Skeletal muscle tissue (tissue), 4 donors: ENCODE results near the gene ZFAND2B. TPM values are rescaled to one million over a fixed set of nuclear protein-coding genes. Genes with fewer than 3 reads are reported as not detected.
A peak's percentile ranks its signal among the peaks of the same experiment; 100 is the strongest.

ENCODE experiments used
- H3K27ac ChIP-seq: one replicate; pipeline ENCODE4 v1.7.0; 2013; ENCODE audit warnings: mild to moderate bottlenecking, low read depth, low read length, inconsistent platforms
- H3K27me3 ChIP-seq, 3 donors: one replicate each; pipeline ENCODE4 v1.7.0; 2013; ENCODE audit warnings: low read length in 3 of 3; ENCODE audit not compliant: control insufficient read depth in 3 of 3, insufficient read depth in 3 of 3
- H3K36me3 ChIP-seq, 3 donors: one replicate each; pipeline ENCODE4 v1.7.0; 2013; ENCODE audit warnings: low read length in 3 of 3; ENCODE audit not compliant: control insufficient read depth in 3 of 3, insufficient read depth in 3 of 3
- H3K4me1 ChIP-seq, 3 donors: one replicate each; pipeline ENCODE4 v1.7.0; 2013; ENCODE audit warnings: low read length in 3 of 3, mild to moderate bottlenecking in 3 of 3; ENCODE audit not compliant: control insufficient read depth in 3 of 3, insufficient read depth in 3 of 3
- H3K4me3 ChIP-seq, 3 donors: one replicate each; pipeline ENCODE4 v1.7.0; 2013; ENCODE audit warnings: low read length in 3 of 3
- H3K9ac ChIP-seq, 3 donors: one replicate each; pipeline ENCODE4 v1.7.0; 2013; ENCODE audit warnings: low read length in 3 of 3, mild to moderate bottlenecking in 3 of 3, moderate library complexity in 2 of 3, low read depth in 1 of 3
- H3K9me3 ChIP-seq, 3 donors: one replicate each; pipeline ENCODE4 v1.7.0; 2013; ENCODE audit warnings: low read length in 3 of 3; ENCODE audit not compliant: control insufficient read depth in 3 of 3
- total RNA-seq: library from RNA; depleted of rRNA; stranded (reverse); fragments of >200 nt; gene quantifications from one replicate; pipeline ENCODE4 v1.2.3, GENCODE V29; 2014
- donor health status: Osteomylitis.

ZFAND2B gene
- total RNA-seq, 1 donor from 2014 or later = 11.5 TPM

DNA sequence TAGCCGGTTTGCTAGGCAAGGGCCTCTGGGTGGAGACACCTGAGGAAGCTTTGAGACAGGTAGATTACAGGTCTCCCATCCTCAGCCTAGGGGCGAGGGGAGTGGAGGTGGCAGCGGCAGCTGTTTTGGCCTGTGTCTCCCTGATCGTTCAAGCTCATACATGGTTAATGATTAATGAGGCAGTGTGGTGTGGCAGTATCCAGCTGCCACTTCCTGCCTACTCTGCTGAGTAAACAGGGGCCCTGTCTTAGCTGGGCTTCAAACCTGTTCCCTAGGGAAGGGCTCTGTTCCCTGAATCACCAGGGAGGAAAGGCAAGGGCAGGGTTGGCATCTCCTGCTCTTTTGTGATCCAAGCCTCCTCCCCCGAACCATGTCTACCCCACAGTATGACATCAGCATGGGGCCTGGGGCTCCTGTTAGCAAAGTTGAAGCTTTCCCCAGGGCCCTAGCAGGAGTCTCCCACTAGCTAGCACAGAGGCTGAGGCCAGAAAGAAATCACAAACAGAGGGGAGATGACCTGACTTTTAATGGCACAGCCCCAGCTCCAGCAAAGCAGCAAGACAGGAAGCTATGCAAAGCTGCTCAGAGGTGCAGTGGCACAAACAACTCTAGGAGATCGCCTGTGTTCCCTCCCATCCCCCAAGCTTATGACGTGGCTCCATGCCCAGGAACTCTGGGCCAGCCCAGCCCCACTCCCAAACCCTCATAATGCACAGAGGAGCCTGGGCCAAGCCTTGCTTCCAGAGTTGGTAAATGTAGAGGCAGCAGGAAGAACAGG lies 42.8 kb downstream of the ZFAND2B start:
- H3K27me3 ChIP-seq = peaks cover 0 to 2% (median 0%) of the 10 kb centered on the region in 3 donors
- peak overlapping the region; percentile 44 to 96 (median 63) for H3K9ac ChIP-seq
- H3K36me3 ChIP-seq = peaks cover 40 to 48% (median 46%) of the 10 kb centered on the region in 3 donors
- peaks cover 77 to 99% (median 81%) of the 10 kb centered on the region in 3 donors for H3K4me1 ChIP-seq
- H3K4me3 ChIP-seq = peak overlapping the region; percentile 17 to 92 (median 91)
- H3K9me3 ChIP-seq = no peaks in the 10 kb centered on the region
- H3K27ac ChIP-seq = peak overlapping the region; percentile 71

DNA sequence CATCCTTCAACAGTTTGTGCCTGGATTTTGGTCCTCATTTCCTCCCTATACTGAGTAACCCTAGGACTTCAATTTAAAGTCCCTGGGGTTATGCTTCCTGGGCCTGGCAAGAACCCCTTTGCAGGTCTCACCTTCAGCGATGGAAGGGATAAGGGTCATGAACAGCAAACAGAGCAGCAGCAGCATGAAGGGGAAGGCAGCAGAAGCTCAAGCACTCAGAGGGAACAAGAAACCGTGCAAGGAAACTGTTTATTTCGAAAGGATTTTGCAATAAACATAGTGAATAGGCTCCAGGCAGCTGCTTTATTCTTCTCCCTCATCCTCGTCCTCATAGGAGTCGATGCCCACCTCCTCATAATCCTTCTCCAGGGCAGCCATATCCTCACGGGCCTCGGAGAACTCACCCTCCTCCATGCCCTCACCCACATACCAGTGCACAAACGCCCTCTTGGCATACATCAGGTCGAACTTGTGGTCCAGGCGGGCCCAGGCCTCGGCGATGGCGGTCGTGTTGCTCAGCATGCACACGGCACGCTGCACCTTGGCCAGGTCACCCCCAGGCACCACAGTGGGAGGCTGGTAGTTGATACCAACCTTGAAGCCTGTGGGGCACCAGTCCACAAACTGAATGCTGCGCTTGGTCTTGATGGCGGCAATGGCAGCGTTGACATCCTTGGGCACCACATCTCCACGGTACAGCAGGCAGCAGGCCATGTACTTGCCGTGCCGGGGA lies 43.6 kb downstream of the ZFAND2B start:
- Histone ChIP-seq H3K4me1 (peaks cover 74 to 97% (median 78%) of the 10 kb centered on the region in 3 donors), H3K27ac (peak overlapping the region; percentile 71)

DNA sequence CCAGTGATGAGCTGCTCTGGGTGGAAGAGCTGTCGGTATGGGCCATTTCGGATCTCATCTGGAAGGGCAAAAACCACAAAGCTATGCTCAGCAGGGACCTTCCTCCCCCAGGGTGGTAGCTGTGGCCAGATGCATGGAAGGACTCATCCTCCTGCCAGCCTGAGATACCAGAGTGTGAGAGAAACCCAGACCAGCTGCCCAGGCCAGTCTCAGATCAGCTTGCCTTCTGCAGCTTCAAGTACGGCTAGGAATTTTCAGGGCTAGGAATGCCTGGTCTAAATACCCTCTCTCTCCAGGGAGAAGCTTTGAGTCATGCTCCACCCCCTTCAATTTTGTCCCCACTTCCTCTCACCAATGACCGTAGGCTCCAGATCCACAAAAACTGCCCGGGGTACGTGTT lies 45.1 kb downstream of the ZFAND2B start:
- Histone ChIP-seq H3K4me3 (peak overlapping the region; percentile 83 to 92 (median 91)), H3K4me1 (peaks cover 65 to 84% (median 70%) of the 10 kb centered on the region in 3 donors), H3K27me3 (peaks cover 0 to 4% (median 4%) of the 10 kb centered on the region in 3 donors), H3K36me3 (peaks cover 40 to 48% (median 46%) of the 10 kb centered on the region in 3 donors), H3K27ac (peak overlapping the region; percentile 96), H3K9me3 (no peaks in the 10 kb centered on the region), H3K9ac (peak overlapping the region; percentile 64 to 96 (median 79))

More for the DNA sequence above, 43.6 kb downstream of the ZFAND2B start:
- Histone ChIP-seq H3K4me3 (peak overlapping the region; percentile 17 to 92 (median 91)), H3K9ac (peak overlapping the region; percentile 44 to 96 (median 63)), H3K9me3 (no peaks in the 10 kb centered on the region), H3K27me3 (peaks cover 0 to 4% (median 4%) of the 10 kb centered on the region in 3 donors), H3K36me3 (peaks cover 40 to 48% (median 46%) of the 10 kb centered on the region in 3 donors)

DNA sequence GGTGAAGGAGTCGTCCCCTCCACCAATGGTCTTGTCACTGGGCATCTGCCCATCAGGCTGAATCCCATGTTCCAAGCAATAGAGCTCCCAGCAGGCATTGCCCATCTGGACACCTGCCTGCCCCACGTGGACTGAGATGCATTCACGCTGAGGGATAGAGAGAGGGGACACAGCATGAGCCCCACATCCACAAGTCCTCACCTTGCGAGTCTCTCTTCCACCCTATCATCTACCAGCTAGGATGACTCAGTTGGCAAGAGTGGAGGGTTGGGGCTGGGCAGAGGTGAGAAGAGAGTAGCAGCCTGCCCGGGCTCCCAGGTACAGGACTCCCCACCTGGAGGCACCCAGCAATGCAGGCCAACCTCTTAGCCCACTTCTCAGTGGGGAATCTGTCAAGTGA lies 45.5 kb downstream of the ZFAND2B start:
- H3K36me3 ChIP-seq = peaks cover 40 to 48% (median 46%) of the 10 kb centered on the region in 3 donors
- peaks cover 65 to 79% (median 66%) of the 10 kb centered on the region in 3 donors for H3K4me1 ChIP-seq
- H3K9me3 ChIP-seq = no peaks in the 10 kb centered on the region
- H3K4me3 ChIP-seq = peak overlapping the region; percentile 83 to 92 (median 91)
- H3K27me3 ChIP-seq = peaks cover 0 to 4% (median 4%) of the 10 kb centered on the region in 3 donors
- peak overlapping the region; percentile 79 to 96 (median 84) for H3K9ac ChIP-seq
- peak overlapping the region; percentile 96 for H3K27ac ChIP-seq

DNA sequence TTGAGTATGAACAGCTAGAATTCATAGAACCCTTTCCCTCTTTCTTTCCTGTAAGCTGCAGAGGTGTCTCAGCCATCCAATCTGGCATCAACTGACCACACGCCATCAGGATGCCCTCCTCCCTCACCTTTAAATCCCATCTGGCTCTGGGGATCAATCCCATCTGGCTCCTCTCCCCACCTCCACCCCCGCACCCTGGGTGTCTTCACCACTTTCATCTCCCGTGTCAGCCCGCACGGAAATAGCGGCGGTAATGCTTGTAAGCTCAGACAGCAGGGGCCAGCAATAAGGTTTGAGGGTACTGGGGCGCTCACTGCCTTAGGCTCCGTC lies 46.0 kb downstream of the ZFAND2B start:
- Histone ChIP-seq H3K27me3 (peaks cover 0 to 4% (median 4%) of the 10 kb centered on the region in 3 donors), H3K4me1 (peaks cover 60 to 75% (median 61%) of the 10 kb centered on the region in 3 donors), H3K4me3 (peak overlapping the region; percentile 83 to 92 (median 91)), H3K27ac (peak overlapping the region; percentile 96), H3K9me3 (no peaks in the 10 kb centered on the region), H3K36me3 (peaks cover 39 to 45% (median 44%) of the 10 kb centered on the region in 3 donors), H3K9ac (peak overlapping the region; percentile 79 to 96 (median 84))

DNA sequence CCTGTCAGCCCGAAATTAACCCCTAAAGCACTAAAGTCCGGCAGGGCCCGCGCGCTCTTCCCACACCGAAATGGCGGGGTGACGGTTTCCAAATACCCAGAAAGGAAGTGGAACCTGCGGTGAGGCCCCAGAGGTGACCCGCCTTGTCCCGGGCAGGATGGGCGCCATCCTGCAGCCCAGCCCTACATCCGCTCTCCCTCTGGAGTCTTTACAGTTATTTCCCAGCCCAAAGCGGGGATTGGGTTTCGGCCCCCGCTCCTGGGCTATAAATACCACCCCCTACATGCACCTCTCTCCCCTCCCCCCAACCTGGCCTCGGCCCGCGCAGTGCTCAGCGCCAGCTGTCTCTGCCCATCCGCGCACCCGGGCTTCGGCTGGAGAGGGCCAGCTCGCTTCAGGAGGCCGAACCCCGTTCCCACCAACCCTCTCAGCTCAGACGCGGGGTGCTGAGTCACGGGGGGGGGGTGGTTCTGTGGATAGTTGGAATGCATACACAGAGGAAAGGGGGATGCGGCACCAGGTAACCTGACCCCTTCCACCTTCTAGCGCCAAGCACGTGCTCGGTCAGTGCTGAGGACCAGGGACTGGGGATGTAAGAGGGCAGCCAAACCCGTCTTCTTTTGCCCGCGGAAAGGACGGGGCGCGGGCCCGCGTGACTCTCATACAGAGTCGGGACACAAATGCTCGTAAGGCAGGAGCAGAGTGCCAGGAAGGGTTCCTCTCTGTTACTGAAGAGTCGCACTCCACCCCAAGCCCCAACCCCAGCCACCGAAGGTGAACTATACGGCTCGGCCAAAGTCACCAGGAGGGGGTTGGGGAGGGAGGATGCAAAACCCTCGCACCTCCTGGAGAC lies 46.5 kb downstream of the ZFAND2B start, which contains the start of gene TUBA4B:
Gene TUBA4B, plus strand, starts transcription at position 344 of the 853 bp plus-strand sequence. Its CDS starts 165 bp downstream, at position 509.
- Histone ChIP-seq H3K27me3 (peaks cover 0 to 4% (median 4%) of the 10 kb centered on the region in 3 donors), H3K4me1 (peaks cover 54 to 69% (median 55%) of the 10 kb centered on the region in 3 donors), H3K9me3 (no peaks in the 10 kb centered on the region), H3K9ac (peak within 1 kb of the TSS; percentile 79 to 96 (median 92)), H3K4me3 (peak within 1 kb of the TSS; percentile 83 to 92 (median 91)), H3K27ac (peak within 1 kb of the TSS; percentile 96), H3K36me3 (peaks cover 34 to 39% (median 39%) of the 10 kb centered on the region in 3 donors)

DNA sequence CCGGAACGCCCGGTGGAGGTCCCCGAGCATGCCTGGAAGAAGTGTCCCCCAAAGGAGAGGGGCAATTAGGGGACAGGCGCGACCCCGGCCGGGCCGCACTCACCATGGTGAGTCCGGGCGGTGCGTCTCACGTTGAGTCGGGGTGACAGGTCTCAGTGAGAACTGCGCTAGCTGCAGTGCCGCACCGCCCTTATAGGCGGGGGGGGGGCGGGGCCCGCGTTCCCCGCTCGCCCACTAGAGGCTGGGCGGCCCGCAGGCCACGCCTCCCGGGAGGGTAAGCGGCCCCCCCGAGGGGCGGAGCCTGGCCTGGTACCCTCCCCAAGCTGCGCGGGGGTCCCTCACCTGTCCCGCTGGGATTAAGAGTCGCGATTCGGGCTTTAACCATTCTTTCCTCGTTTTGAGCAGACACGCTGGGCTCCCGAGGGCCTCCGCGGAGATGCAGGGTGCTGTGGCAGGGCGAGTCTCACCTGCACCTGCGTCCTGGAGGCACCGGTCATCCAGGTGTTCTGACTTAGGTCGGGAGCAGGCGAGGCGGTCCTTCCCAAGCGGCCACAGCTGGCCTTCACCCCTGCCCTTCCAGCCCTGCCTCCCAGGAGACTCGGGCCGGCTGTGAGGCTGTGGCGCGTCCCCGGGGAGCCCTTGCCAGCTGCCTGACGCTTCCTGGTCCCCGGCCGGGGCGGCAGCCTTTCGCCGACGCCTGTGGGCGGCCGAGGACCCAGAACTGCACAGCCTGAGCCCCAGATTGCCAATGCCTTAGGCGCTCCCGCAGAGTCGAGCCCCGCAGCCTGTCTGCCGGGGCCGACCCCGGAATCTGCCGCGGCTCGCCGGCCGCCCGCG lies 47.4 kb downstream of the ZFAND2B start, which contains the start of gene TUBA4A:
Gene TUBA4A, minus strand, starts transcription at position 166 of the 837 bp plus-strand sequence. Its CDS starts 60 bp downstream, at position 106.
- Histone ChIP-seq H3K4me1 (peaks cover 46 to 60% (median 48%) of the 10 kb centered on the region in 3 donors), H3K9ac (peak within 1 kb of the TSS; percentile 79 to 96 (median 92)), H3K27ac (peak within 1 kb of the TSS; percentile 96), H3K36me3 (peaks cover 29 to 31% (median 30%) of the 10 kb centered on the region in 3 donors), H3K4me3 (peak within 1 kb of the TSS; percentile 83 to 92 (median 91)), H3K9me3 (no peaks in the 10 kb centered on the region), H3K27me3 (peaks cover 0 to 8% (median 4%) of the 10 kb centered on the region in 3 donors)

DNA sequence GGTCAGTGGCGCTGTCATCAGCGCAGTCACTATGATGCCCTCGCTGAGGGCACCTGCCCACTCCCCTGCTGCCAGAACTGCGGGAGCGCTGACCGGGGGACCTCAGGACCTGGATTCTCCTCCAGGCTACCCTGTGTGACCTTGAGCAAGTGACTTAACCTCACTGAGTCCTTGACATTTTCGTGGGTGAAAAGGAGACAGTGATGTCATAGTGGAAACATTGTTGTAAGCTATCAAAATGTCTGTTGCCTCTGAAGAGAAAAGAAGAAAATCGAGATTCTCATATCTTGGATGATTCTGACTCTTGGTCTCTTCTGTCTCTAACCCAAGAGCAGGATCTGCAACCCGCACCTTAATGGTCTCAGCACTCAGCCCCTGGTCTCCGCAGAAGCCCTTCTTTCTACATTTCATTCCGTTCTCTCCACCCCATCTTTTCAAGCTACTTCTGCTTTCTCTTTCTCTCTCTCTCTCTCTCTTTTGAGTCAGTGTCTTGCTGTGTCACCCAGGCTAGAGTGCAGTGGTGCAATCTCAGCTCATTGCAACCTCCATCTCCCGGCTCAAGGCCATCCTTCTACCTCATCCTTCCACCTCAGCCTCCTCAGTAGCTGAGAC lies 48.1 kb downstream of the ZFAND2B start:
- Histone ChIP-seq H3K9ac (peak overlapping the region; percentile 79 to 96 (median 79)), H3K27me3 (peaks cover 0 to 8% (median 4%) of the 10 kb centered on the region in 3 donors)

More for the DNA sequence above, 48.1 kb downstream of the ZFAND2B start:
- peak overlapping the region; percentile 96 for H3K27ac ChIP-seq
- peaks cover 23 to 25% (median 23%) of the 10 kb centered on the region in 3 donors for H3K36me3 ChIP-seq
- no peaks in the 10 kb centered on the region for H3K9me3 ChIP-seq
- peaks cover 39 to 53% (median 41%) of the 10 kb centered on the region in 3 donors for H3K4me1 ChIP-seq
- peak overlapping the region; percentile 83 to 92 (median 91) for H3K4me3 ChIP-seq
